ENCODE measurements around the gene FDPS.
"Not testable (repeated sequence)": the region's sequence is repeated elsewhere in the genome, so short reads cannot be mapped to it uniquely, and the experiment has no call there.

FDPS gene

DNA sequence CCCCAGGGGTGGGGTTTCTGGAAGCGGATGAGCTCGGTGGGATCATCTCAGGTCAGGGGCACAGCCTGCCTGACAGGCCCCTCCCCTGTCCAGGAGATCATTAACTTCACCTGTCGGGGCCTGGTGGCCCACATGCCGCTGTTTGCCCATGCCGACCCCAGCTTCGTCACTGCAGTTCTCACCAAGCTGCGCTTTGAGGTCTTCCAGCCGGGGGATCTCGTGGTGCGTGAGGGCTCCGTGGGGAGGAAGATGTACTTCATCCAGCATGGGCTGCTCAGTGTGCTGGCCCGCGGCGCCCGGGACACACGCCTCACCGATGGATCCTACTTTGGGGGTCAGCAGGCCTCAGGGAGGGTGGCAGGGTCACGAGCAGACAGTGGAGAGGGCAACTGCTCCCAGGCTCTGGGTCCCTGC is 23.0 kb upstream of the FDPS start:
- no peak for DNase-seq (ENCODE audit: low read depth)

- DNase-seq (ENCODE audit: low read depth), result no peak
Measured at GRCh38 chr1:155286544-155286943, 22.1 kb upstream of the FDPS start.

- no peak for DNase-seq (ENCODE audit: low read depth)
Measured at GRCh38 chr1:155287987-155288543, 20.6 kb upstream of the FDPS start.

DNA sequence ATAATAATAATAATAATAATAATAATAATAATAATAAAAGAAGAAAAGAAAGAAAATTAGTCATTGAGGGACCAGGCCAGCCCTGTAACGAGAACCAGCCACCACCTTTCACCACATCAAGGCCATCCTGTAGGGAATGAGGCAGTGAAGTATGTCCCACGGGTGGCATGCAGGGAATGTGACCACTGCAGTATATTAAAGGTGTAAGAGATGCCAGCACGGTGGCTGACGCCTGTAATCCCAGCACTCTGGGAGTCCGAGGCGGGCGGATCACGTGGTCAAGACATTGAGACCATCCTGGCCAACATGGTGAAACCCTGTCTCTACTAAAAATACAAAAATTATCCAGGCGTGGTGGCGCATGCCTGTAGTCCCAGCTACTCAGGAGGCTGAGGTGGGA is 17.7 kb upstream of the FDPS start:
- DNase-seq (ENCODE audit: low read depth), result not testable (repeated sequence)

DNA sequence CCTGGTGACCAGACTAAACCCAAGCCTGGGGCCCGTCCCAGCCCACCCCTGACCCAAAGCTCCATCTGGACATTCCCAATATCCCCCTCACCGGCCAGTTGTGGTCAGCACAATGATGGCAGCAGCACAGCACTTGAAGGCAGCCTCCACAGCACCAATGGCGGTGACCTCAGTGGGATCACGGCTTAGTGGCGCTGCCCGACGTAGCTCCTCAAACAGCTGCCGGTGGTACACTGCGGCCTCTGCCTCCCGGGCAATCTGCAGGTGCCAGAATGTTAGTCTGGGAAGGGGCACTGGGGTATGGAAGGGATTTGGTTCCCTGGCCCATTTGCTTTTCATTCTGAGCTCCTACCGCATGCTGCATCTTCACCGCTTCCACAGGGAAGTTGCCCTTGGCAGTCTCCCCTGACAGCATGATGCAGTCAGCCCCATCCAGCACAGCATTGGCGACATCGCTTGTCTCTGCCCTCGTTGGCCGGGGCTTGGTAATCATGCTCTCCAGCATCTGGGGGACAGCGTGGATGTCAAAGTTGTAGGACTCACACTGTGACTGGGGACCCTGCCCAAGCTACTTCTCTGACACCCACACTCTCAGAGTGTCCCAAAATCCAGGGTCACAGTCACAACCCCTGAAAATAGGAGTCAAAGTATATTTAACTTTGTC is 15.4 kb upstream of the FDPS start:
- no peak for DNase-seq (ENCODE audit: low read depth)

DNA sequence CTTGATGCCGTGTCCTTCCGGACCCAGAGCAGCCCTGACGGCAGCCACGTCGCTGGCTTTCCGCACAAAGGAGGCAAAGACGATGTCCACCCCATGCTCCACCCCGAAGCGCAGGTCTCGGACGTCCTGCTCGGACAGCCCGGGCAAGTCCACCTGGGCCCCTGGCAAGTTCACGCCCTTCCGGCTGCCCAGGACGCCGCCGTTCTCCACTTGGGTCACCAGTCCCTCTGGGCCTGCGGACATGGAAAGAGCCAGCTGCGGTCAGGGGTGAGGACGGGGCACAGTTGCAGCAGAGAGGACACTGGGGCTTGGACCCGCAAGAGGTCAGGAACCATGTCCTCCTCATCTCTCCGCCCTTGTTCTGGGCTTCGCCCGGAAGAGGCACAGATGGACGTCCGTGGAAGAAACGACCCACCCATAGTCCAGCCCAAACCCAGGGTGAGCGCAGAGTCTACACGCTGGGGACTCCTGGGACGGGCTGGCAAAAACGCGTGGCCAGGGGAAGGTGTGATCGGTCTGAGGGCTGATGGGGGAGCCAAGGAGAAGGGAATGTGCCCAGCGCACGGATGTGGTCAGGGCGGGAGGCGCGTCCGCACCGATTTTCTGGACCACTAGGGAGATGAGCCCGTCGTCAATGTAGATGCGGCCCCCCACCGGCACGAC is 14.0 kb upstream of the FDPS start:
- no peak for DNase-seq (ENCODE audit: low read depth)

DNA sequence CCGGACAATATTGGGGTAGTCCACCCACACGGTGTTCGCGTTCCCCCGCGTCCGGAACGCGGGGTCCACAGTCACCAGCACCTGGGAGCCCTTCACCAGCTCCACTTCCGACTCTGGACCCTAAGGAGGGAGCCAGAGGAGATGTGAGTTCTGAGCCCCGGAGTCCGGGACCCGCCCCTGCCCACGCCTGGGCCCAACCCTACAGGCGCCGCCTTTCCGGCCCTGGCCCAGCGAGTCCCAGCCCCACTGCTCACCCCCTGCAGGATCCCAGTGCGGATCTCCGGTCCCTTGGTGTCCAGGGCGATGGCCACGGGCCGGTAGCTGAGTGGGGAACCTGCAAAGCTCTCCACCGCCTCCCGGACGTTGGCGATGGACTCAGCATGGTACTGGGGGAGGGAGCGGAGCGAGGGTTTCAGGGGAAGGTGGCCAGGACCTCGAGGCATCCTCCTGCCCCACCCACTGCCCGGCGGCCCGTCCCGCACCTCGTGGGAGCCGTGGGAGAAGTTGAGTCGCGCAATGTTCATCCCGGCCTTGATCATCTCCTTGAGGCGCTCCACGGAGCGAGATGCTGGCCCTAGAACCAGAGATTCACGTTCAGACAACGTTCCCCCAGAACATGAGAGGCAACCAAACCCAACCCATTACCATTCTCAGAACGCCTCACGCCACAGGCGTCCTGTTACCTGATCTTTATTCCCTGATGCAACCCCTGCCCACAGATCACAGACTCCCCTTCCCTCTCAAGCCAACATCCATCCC is 13.3 kb upstream of the FDPS start:
- DNase-seq (ENCODE audit: low read depth), result no peak

- DNase-seq (ENCODE audit: low read depth), result no peak
Measured at GRCh38 chr1:155295942-155296267, 12.8 kb upstream of the FDPS start.

DNA sequence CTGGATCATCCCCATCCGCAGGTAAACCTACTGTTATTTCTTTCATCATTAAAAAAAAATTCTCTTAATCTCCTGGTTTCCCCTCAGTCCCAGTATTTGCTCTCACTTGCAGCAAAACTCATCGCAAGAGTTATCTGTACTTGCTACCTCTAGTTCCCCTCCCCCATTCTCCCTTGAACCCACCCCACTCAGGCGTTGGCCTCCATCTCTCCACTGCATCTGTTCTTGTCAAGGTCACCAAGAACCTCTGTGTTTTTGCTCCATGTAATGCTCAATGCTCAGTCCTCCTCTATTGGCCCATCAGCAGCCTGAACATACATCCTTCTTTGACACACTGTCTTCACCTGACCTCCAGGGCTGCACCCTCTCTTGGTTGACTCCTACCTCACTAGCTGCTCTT is 12.0 kb upstream of the FDPS start:
- DNase-seq (ENCODE audit: low read depth), result no peak

DNA sequence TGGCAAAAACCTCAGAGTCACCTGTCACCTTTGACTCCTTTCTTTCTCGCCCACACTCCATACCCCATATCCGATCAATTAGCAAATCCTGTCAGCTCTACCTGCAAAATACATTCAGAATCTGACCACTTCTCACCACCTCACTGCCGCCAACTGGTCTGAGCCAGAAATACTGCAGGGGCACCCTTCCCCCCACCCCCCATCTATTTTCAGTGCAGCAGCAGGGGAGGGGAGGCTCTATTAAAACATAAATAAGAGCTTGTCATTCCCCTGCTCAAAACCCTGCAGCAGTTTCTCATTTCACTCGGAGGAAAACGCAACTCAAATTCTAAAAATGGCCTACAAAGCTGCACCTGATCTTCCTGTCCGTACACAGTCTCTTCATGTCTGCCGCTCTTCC is 11.3 kb upstream of the FDPS start:
- no peak for DNase-seq (ENCODE audit: low read depth)

GRCh38 chr1:155300024-155300423 is 8.6 kb upstream of the FDPS start:
- DNase-seq (ENCODE audit: low read depth), result no peak

- DNase-seq (ENCODE audit: low read depth), result no peak
Measured at GRCh38 chr1:155300553-155301329, 7.9 kb upstream of the FDPS start.

DNA sequence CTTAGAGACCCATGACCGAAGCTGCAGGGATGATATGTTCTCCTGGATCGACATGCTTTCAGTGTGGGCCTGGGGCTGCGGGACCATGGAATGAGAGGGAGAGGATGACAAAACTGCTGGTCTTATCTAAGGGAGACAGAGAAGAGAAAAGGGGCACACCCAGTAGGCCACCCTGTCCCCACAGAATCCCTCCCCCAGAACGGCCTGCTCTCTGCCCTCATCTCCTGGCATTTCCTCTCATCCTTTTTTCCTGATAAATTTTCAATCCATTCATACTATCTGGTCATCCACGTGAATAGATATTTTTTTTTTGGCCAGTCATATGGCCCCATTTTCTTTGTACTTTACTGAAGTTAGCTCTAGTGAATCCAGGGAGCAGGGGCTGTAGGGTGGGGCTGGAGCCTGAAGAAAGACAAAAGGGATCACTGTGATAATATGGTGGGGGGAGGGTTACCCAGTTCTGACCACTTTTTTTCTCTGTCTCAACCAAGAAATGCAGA is 7.3 kb upstream of the FDPS start, which contains the start of gene PKLR:
Gene PKLR, minus strand, starts transcription at position 97 of the 500 bp plus-strand sequence. Its CDS starts 43 bp downstream, at position 54.
- no peak for DNase-seq (ENCODE audit: low read depth)

- no peak for DNase-seq (ENCODE audit: low read depth)
Measured at GRCh38 chr1:155304558-155305063, 4.1 kb upstream of the FDPS start.

DNA sequence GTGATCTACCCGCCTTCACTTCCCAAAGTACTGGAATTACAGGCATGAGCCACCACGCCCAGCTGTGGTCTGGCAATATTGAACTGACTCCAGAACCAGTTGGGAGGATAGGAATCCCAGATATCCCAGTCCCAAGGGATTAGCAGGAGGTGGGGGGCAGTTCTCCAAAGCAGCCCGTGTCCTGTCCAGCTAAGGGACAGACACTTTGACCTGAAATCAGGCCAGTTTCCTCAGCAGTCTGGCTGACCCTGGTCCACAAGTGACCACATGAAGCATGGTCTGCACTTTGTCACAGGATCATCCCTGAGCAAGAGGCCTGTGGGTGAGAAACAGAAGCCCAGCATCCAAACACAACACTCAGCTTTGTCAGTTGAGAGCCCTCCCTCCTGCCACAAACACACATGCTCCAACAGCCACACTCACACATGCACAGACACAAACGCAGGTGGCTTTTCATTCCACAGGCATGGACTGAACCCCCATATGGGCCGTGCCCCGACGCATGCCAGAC is 2.7 kb upstream of the FDPS start:
- DNase-seq (ENCODE audit: low read depth), result no peak

- DNase-seq (ENCODE audit: low read depth), result no peak
Measured at GRCh38 chr1:155307247-155307740, 1.4 kb upstream of the FDPS start.

GRCh38 chr1:155309423-155310021 is 856 bp downstream of the FDPS start:
- DNase-seq (ENCODE audit: low read depth), result no peak

DNA sequence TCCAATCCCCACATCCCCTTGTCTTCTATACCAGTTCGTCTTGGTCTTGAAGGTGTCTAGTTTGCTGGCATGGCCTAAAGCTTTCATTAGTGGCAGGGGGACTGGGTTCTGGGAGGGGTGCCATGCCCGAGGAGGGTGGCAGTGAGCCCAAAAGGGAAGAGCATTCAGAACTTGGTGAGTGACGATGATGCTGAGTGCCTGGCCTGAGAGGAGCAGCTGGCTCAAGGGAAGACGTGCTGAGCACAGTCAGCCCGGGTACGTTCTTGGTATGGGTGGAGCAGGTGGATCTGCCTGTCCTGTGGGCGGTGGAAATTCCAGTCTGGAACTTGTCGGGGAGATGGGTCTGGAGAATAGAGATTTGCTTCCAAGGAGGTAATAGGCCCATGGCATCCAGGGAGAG is 4.6 kb downstream of the FDPS start:
- DNase-seq (ENCODE audit: low read depth), result no peak

DNA sequence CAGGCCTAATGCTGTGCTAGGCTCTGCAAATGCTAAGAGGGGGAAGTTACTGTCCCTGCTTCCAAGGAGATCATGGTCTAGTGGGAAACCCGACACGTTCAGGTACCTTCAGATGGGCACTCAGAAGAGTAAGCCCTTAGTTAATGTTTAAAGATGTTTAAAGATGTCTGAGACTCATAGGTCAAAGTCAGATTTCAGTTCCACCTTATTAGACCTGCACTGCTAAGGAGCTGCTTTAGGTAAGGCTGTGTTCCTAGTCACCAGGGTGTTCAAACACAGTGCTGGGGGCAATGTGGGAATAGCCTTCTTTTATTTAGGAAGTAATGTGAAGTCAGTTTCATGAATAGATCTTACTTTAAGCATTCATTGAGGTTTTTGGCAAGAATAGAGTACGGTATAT is 8.3 kb downstream of the FDPS start:
- DNase-seq (ENCODE audit: low read depth), result no peak

DNA sequence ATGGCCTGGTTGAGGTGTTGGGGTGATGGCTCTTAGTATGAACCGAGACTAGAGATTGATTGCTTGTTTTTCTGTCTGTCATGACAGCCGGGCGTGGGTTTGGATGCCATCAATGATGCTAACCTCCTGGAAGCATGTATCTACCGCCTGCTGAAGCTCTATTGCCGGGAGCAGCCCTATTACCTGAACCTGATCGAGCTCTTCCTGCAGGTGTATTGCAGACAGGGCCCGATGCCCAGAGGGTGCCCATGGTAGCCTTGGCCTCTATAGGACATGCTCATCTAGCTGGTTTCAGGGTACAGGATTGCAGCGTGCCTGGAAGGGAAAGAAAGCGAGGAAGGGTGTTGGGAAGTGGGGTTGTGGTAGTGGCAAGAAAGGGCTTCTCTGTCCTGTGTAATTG is 9.4 kb downstream of the FDPS start:
- no peak for DNase-seq (ENCODE audit: low read depth)

DNA sequence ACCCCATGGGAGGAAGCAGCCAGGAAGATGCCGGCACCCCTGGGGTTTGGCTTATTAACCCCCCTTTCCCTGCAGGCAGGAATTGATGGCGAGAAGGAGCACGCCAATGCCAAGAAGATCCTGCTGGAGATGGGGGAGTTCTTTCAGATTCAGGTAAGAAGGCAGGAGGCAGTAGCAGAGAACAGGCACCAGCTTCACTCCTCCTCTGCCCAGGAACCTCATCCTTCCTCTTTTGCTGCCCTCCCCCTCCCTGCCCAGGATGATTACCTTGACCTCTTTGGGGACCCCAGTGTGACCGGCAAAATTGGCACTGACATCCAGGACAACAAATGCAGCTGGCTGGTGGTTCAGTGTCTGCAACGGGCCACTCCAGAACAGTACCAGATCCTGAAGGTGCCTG is 10.9 kb downstream of the FDPS start:
- no peak for DNase-seq (ENCODE audit: low read depth)

All from activated T-cell treated with anti-CD3 and anti-CD28 coated beads for 48 hours (primary cell).